HG03175 (cell line): ENCODE measurements around the gene ACOT7.
A peak's percentile ranks its signal among the peaks of the same experiment; 100 is the strongest.

Experiments
- ATAC-seq: cut with Tn5 transposase; IDR thresholded peaks from one replicate; pipeline ENCODE4 v1.9.1; 2021; ENCODE audit warnings: mild to moderate bottlenecking, moderate library complexity; ENCODE audit not compliant: unreplicated experiment

ACOT7 gene

GRCh38 chr1:6424619-6425593, 31.3 kb upstream of the ACOT7 start, which contains the start of gene ESPN:
TSS of gene ESPN (plus strand) at chr1:6424776. CDS start at chr1:6424956, 180 bp downstream.
- no peak for ATAC-seq

- ATAC-seq, result no peak
Measured at GRCh38 chr1:6424000-6424565, 30.5 kb upstream of the ACOT7 start.

DNA sequence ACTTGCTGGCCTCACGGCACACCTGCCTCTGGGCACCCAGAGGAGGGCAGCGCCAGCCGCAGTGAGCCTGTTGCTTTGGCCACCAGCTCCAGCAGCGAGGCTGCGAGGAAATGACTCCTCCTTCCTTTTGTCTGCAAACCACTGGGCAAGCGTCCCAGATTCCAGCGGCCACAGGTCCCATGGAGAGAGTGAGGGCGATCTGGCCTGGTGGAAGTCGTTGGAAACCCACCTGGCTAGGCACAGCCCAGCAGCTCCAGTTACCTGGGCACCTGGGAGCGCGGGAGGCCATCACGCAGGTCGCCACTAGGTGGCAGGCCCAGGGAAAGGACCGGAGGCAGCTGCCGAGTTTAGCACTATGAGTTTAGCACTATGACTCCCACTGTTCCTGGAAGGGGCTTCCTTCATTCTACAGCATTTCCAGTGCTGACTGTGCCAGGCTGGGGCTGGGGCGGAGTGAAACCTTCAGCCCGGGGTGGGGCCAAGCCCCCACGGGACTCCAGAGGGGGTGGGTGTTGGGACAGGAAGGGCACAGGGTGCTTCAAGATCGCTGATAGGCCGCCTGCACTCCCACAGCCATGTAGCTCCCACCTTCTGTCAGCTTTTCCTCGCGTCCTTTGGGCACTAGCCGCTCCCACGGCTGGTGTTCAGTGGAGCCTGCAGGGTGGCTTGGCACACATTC, 29.9 kb upstream of the ACOT7 start:
- ATAC-seq, result no peak

GRCh38 chr1:6421266-6421665, 27.7 kb upstream of the ACOT7 start:
- no peak for ATAC-seq

GRCh38 chr1:6420454-6421042, 27.0 kb upstream of the ACOT7 start:
- no peak for ATAC-seq

DNA sequence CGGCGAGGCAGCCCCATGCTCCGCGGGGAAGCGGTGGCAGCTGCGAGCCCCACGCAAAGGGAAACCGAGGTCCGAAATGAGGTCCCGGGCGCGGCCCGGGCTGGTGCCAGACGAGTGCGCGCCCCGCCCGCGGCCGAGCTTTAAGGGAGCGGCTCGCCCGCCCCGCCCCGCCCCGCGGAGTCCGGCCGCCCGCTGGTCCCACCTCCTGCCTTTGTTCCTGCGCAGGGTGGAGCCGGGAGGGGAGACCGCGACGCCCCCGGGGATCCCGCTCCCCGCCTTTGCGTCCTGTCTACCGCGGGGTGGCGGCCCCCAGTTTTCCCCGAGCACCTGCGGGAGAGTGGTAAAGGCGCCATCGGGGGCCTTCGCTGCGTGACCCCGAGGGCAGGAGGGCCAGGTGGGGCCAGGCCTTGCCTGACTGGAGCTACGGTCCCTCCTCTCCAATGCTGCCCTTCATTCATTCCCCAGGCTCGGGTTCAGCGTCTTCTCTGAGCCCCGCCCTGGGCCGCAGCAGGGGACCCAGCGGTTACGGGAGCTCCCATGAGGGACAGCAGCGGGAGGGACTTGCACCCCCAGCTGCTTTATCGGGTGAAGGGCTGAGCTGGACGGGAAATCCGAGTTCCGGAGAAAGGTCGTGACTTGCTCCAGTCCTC, 26.4 kb upstream of the ACOT7 start, which contains the start of gene HES2:
HES2 (minus strand) TSS at position 116 of the 650 bp plus-strand sequence; CDS start at position 17, 99 bp downstream.
- no peak for ATAC-seq

GRCh38 chr1:6419397-6419803, 25.8 kb upstream of the ACOT7 start:
- ATAC-seq, result no peak

- ATAC-seq, result no peak
Measured at GRCh38 chr1:6418668-6419396, 25.3 kb upstream of the ACOT7 start.

GRCh38 chr1:6417961-6418667, 24.5 kb upstream of the ACOT7 start:
- no peak for ATAC-seq

GRCh38 chr1:6416906-6417305, 23.3 kb upstream of the ACOT7 start:
- ATAC-seq, result no peak

DNA sequence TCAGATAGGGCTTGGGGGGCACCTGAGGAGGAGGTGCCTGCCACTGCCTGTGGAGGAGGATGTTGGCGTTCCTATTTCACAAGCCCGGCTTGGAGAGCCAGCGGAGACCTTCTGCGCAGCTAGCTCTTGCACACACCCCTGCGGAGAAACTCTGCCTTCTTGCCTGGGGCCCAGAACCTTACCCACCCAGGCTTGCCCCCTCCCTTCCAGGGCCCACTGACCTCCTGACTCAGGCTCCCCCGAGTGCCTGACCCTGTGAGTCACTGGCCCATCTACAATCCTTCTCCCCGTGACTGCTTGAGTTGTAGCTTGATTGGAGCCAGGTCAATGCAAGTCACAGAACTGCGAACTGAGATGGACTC, 22.7 kb upstream of the ACOT7 start:
- no peak for ATAC-seq

GRCh38 chr1:6414881-6415626, 21.5 kb upstream of the ACOT7 start:
- no peak for ATAC-seq

DNA sequence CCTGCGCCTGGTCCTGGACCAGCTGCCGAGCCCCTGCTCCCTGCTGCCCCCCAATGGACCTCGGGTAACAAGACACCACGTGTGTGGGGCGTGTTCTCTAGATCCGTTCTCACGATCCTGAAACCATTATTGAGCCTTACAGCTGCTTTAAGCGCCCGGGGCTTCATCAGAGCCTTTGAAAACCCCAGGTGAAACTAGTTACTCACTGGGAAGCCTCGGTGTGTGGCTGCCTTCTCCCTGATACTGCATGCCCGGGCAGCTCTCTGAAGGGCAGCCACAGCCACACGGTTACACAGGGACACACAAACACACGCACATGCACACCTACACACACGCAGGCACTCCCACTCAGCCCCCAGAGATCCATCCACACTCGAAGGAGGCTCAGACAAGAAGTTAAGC, 20.9 kb upstream of the ACOT7 start:
- ATAC-seq, result peak; percentile 64

- no peak for ATAC-seq
Measured at GRCh38 chr1:6412896-6413295, 19.3 kb upstream of the ACOT7 start.

DNA sequence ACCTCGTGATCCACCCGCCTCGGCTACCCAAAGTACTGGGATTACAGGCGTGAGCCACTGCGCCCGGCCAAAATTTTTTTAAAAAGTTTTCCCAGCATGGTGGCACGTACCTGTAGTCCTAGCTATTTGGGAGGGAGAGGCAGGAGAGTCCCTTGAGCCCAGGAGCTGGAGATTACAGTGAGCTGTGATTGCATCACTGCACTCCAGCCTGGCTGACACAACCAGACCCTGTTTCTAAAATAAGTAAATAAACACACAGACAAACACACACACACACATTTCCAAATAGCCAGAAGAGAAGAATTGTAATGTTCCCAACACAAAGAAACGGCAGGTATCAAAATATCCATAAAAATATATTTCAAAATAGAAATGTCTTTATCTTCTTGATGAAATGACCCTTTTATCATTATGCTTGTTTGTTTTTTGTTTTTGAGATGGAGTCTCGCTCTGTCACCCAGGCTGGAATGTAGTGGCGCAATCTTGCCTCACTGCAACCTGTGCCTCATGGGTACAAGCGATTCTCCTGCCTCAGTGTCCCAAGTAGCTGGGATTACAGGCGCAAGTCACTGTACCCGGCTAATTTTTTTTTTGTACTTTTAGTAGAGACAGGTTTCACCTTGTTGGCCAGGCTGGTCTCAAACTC, 16.8 kb upstream of the ACOT7 start:
- ATAC-seq, result no peak

DNA sequence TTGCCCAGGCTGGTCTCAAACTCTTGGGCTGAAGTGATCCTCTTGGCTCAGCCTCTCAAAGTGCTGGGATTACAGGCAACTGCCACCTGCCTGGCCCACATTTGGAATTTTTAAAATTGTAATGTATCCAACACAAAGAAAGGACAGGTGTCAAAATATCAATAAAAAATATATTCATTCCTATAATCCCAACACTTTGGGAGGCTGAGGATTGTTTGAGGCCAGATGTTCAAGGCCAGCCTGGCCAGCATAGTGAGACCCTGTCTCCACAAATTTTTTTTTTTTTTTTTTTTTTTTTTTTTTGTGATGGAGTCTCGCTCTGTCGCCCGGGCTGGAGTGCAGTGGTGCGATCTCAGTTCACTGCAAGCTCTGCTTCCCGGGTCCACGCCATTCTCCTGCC, 16.2 kb upstream of the ACOT7 start:
- no peak for ATAC-seq

GRCh38 chr1:6409053-6409452, 15.5 kb upstream of the ACOT7 start:
- ATAC-seq, result no peak

GRCh38 chr1:6408023-6408422, 14.5 kb upstream of the ACOT7 start:
- no peak for ATAC-seq
